Stimulated activated CD4-positive, alpha-beta T cell treated with anti-CD3 and anti-CD28 coated beads, TNF-alpha, amount 100 ng/mL, for 24 hours (primary cell): ENCODE data around the gene VIM.
"Not testable (repeated sequence)": the region's sequence is repeated elsewhere in the genome, so short reads cannot be mapped to it uniquely, and the experiment has no call there.

ENCODE experiments used
- DNase-seq, 3 experiments: peaks; one replicate each; pipeline ENCODE4 v3.0.0-alpha.2; 2020; ENCODE audit warnings: low read depth in 3 of 3

The VIM gene

GRCh38 chr10:17256051-17256450 lies 28.0 kb downstream of the VIM start:
- no peak for DNase-seq

GRCh38 chr10:17256627-17257026 lies 28.6 kb downstream of the VIM start:
- no peak for DNase-seq

DNA sequence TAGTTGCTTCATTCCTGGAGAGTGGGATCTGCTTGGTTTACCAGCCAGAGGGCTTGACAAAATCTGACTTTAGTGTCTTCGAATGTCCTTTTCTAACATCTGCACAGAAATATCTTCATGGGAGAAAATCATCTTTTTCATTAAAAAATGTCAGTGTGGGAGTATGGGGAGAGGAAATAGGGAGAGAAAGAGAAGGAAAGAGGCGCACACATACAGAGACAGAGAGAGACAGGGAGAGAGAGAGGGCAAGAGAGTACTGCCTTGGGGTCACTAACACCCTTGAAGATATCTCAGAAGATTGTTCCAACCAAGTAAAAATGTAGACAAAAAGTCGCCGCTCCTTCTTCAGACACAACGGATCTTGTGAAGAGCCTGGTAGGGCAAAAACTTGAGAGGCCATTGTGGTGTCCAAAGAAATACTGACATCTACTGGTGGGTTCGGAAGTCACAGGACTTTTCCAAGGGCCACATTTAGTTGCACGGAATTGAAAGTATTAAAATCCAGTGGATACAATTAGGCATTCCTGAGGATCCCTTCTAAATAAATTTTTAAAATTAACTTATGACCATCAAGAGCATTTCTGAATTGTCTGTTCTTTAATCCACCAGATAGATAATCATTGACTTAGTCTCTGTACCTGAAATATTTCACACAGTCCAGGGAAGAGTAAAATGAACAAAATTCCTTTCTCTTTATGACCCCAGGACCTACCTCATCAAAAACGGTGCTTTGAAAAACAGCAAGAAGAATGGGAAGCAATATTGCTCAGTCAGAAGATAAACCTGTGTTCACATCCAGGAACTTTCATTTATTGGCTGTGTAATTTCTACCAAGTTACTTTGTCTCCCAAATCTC lies 29.7 kb downstream of the VIM start:
- DNase-seq, result peak; percentile 19 to 52 (median 25)

DNA sequence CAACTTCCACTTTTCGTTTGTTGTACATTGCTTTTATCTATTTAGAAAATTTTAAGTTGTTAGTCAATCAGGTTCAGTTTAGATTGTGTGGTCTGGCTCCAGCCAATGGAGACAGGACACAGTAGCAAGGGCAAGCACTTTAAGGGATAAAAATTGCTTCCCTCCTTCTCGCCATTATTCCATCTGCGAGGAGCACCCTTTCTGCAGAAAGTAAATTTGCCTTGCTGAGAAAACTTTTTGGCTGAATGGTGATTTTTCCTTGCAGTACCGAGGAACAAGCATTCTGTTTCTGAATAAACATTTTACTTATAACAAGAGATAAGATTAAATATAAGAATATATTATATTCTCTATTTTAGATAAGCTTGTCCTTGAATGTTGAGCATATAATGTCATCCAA lies 34.5 kb downstream of the VIM start:
- DNase-seq, result no peak

- no peak for DNase-seq
These were observed 35.5 kb downstream of the VIM start for GRCh38 chr10:17263580-17263979.

GRCh38 chr10:17265468-17265867 lies 37.4 kb downstream of the VIM start:
- no peak for DNase-seq

DNA sequence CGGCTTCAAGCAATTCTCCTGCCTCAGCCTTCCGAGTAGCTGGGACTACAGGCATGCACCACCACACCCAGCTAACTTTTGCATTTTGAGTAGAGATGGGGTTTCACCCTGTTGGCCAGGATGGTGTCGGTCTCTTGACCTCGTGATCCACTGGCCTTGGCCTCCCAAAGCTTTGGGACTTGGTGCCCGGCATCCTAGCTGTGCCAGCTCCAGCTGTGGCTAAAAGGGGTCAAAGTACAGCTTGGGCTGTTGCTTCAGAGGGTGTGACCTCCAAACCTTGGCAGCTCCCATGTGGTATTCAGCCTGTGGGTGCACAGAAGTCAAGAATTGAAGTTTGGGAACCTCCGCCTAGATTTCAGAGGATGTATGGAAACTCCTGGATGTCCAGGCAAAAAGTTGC lies 38.5 kb downstream of the VIM start:
- DNase-seq, result not testable (repeated sequence)

- no peak for DNase-seq
These were observed 44.6 kb downstream of the VIM start for GRCh38 chr10:17272648-17273047.

- DNase-seq, result no peak
These were observed 45.4 kb downstream of the VIM start for GRCh38 chr10:17273403-17273802.

- no peak for DNase-seq
These were observed 48.8 kb downstream of the VIM start for GRCh38 chr10:17276756-17277424.

GRCh38 chr10:17278607-17279240 lies 50.7 kb downstream of the VIM start:
- no peak for DNase-seq

DNA sequence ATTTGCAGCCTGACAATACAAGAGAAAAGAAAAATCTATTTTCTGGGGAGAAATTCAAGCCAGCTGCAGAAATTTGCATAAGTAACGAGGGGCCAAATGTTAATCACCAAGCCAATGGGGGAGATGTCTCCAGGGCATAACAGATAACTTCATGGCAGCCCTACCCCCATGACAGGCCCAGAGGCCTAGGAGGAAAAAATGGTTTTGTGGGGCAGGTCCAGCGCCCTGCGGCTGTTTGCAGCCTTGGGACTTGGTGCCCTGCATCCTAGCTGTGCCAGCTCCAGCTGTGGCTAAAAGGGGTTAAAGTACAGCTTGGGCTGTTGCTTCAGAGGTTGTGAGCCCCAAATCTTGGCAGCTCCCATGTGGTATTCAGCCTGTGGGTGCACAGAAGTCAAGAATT lies 54.3 kb downstream of the VIM start:
- DNase-seq, result no peak

GRCh38 chr10:17286562-17287550 lies 58.8 kb downstream of the VIM start:
- DNase-seq, result no peak
